ENCODE measurements around the gene ZNF555. TPM values are rescaled to one million over a fixed set of nuclear protein-coding genes. Genes with fewer than 3 reads are reported as not detected.

Gene ZNF555
- total and polyA plus RNA-seq, 2 donors (not counting 1 experiment from before 2014, with no cell fraction given), result 5.0 to 5.9 TPM

DNA sequence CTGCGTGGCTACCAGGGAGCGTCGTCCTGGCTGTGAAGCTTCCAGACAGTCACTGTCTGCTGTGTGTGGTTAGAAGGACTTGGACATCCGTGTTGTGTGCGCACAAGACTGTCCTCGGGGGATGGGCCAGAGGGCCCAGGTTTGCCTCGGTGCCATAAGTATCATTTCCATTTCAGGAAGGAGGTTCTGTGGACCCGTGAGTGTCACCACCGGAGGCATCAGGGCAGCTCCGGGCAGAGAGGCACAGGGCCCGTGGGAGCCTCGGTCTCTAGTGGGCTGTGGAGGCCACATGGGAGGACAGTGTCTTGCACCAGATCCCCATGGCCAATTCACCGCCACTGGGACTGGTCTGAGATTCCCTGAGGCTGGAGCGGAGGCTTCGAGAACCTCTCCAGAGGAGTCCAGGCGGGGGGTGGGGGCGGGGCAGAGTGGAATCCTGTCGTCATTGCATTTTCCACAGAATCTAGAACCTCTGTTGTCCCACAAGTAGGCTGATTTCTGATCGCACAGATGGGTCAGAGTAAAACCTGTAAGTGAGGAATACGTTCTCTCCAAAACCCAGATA lies 65.4 kb downstream of the ZNF555 start:
- Histone ChIP-seq H3K9me3 (ENCODE audit: control insufficient read depth, insufficient read depth, low read depth, low read length) (no peaks in the 10 kb centered on the region), H3K9ac (ENCODE audit: insufficient read depth, low read length) (no peak overlapping the region), H3K36me3 (ENCODE audit: control insufficient read depth, insufficient read depth, low read length) (no peaks in the 10 kb centered on the region), H3K27ac (ENCODE audit: insufficient read depth, low read length) (no peak overlapping the region), H3K4me1 (ENCODE audit: control insufficient read depth, extremely low read depth, insufficient read depth, low read length) (no peaks in the 10 kb centered on the region), H4K20me1 (ENCODE audit: control insufficient read depth, extremely low read depth, insufficient read depth, low read length) (no peaks in the 10 kb centered on the region), H3K4me3 (replicated peaks in 1 of 4; ENCODE audit: control extremely low read depth in 1 of 4, insufficient read depth in 1 of 4, low read depth in 3 of 4, low read length in 4 of 4) (no peak overlapping the region), H2AFZ (ENCODE audit: low read length) (no peak overlapping the region), H3K4me2 (ENCODE audit: extremely low read depth, insufficient read depth, low read length) (no peak overlapping the region), H3K79me2 (ENCODE audit: control insufficient read depth, insufficient read depth, low read length) (no peaks in the 10 kb centered on the region), H3K27me3 (ENCODE audit: control insufficient read depth, insufficient read depth, low read length) (no peaks in the 10 kb centered on the region)
- no peak for DNase-seq (ENCODE audit: low read depth in 2 of 2)
- no peak for TF ChIP-seq EZH2 (IDR thresholded peaks at IDR 0.05; ENCODE audit: low read length, missing control alignments)
- TF ChIP-seq, protein P1, sequence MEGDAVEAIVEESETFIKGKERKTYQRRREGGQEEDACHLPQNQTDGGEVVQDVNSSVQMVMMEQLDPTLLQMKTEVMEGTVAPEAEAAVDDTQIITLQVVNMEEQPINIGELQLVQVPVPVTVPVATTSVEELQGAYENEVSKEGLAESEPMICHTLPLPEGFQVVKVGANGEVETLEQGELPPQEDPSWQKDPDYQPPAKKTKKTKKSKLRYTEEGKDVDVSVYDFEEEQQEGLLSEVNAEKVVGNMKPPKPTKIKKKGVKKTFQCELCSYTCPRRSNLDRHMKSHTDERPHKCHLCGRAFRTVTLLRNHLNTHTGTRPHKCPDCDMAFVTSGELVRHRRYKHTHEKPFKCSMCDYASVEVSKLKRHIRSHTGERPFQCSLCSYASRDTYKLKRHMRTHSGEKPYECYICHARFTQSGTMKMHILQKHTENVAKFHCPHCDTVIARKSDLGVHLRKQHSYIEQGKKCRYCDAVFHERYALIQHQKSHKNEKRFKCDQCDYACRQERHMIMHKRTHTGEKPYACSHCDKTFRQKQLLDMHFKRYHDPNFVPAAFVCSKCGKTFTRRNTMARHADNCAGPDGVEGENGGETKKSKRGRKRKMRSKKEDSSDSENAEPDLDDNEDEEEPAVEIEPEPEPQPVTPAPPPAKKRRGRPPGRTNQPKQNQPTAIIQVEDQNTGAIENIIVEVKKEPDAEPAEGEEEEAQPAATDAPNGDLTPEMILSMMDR (conservative IDR thresholded peaks at IDR 0.05 in 1 of 2, IDR thresholded peaks at IDR 0.05 in 1 of 2; ENCODE audit: low read depth in 1 of 2, low read length in 2 of 2), result no peak

Other genes starting within 250 kb of the ZNF555 start
- gene GNG7, start 138.8 kb upstream of the ZNF555 start, total RNA-seq, result 0.51 and 0.83 TPM in 2 replicates
- gene GNG7, start 138.8 kb upstream of the ZNF555 start, polyA plus RNA-seq, result 0.27 and 0.32 TPM in 2 replicates
- gene DIRAS1, start 120.1 kb upstream of the ZNF555 start, total RNA-seq, result 11.3 and 19.0 TPM in 2 replicates
- 5.2 and 7.3 TPM in 2 replicates for gene DIRAS1, start 120.1 kb upstream of the ZNF555 start, polyA plus RNA-seq
- gene SLC39A3, start 101.5 kb upstream of the ZNF555 start, total RNA-seq, result 27.7 and 28.2 TPM in 2 replicates
- gene SLC39A3, start 101.5 kb upstream of the ZNF555 start, polyA plus RNA-seq, result 23.9 and 29.9 TPM in 2 replicates
- 24.1 and 26.8 TPM in 2 replicates for gene SGTA, start 58.2 kb upstream of the ZNF555 start, total RNA-seq
- gene SGTA, start 58.2 kb upstream of the ZNF555 start, polyA plus RNA-seq, result 33.4 and 56.0 TPM in 2 replicates
- gene THOP1, start 56.0 kb upstream of the ZNF555 start, total RNA-seq, result 28.8 and 49.5 TPM in 2 replicates
- 23.6 and 48.1 TPM in 2 replicates for gene THOP1, start 56.0 kb upstream of the ZNF555 start, polyA plus RNA-seq
- gene ZNF554, start 21.6 kb upstream of the ZNF555 start, total RNA-seq, result 4.9 and 5.8 TPM in 2 replicates
- gene ZNF554, start 21.6 kb upstream of the ZNF555 start, polyA plus RNA-seq, result 1.0 and 2.0 TPM in 2 replicates
- under 0.01 and 0.17 TPM in 2 replicates for gene ZNF556, start 25.9 kb downstream of the ZNF555 start, total RNA-seq
- 0.02 and 0.09 TPM in 2 replicates for gene ZNF556, start 25.9 kb downstream of the ZNF555 start, polyA plus RNA-seq
- gene ZNF57, start 59.5 kb downstream of the ZNF555 start, total RNA-seq, result 4.1 and 5.3 TPM in 2 replicates
- 2.2 and 2.8 TPM in 2 replicates for gene ZNF57, start 59.5 kb downstream of the ZNF555 start, polyA plus RNA-seq
- 3.9 and 5.0 TPM in 2 replicates for gene ZNF77, start 103.5 kb downstream of the ZNF555 start, total RNA-seq
- gene ZNF77, start 103.5 kb downstream of the ZNF555 start, polyA plus RNA-seq, result 3.3 and 4.0 TPM in 2 replicates
- 0.51 and 1.7 TPM in 2 replicates for gene TLE6, start 136.1 kb downstream of the ZNF555 start, total RNA-seq
- 0.24 and 0.56 TPM in 2 replicates for gene TLE6, start 136.1 kb downstream of the ZNF555 start, polyA plus RNA-seq
- gene TLE2, start 187.8 kb downstream of the ZNF555 start, total RNA-seq, result 3.8 and 4.9 TPM in 2 replicates
- gene TLE2, start 187.8 kb downstream of the ZNF555 start, polyA plus RNA-seq, result 0.90 and 1.8 TPM in 2 replicates
- 111 and 173 TPM in 2 replicates for gene TLE5, start 221.0 kb downstream of the ZNF555 start, total RNA-seq
- 319 and 328 TPM in 2 replicates for gene TLE5, start 221.0 kb downstream of the ZNF555 start, polyA plus RNA-seq

Measured in fibroblast of lung (primary cell).